HG03354 (cell line): ENCODE measurements around the gene NOL7.

Source experiments
- ATAC-seq: cut with Tn5 transposase; IDR thresholded peaks from one replicate; pipeline ENCODE4 v1.9.1; 2021; ENCODE audit warnings: mild to moderate bottlenecking; ENCODE audit not compliant: unreplicated experiment, poor library complexity, severe bottlenecking

NOL7 gene

DNA sequence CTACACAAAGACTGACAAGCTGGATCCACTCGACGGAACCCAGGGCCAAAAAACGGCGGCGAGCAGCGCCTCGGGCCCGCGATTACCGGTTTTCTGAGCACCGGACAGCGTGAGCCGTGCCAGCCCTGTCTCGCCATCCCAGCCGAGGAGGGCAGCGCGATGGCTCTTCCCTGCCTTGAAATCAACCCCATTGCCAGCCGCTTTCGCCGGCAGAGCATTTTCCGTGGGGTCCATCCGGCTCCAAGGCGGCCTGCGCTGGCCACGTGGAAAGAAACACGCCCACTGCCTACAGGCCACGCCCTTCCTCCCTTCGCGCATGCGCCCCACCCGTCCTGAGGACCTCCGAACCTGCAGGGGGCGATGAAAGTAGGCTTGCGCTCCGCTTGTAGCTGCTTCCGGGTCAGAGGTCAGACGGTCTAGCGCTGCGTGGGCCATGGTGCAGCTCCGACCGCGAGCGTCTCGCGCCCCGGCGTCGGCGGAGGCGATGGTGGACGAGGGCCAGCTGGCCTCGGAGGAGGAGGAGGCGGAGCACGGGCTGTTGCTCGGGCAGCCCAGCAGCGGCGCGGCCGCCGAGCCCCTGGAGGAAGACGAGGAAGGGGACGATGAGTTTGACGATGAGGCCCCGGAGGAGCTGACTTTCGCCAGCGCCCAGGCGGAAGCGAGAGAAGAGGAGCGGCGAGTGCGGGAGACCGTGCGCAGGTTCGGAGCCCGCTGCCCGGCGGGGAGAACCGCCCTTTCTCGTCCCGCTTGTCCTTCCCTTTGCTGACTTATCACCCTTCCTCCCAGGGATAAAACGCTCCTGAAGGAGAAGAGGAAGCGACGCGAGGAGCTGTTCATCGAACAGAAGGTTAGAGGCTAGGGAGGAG, at the start of gene NOL7:
NOL7 (plus strand) TSS at position 410 of the 866 bp plus-strand sequence; CDS start at position 434, 24 bp downstream.
- peak; percentile 89 for ATAC-seq

DNA sequence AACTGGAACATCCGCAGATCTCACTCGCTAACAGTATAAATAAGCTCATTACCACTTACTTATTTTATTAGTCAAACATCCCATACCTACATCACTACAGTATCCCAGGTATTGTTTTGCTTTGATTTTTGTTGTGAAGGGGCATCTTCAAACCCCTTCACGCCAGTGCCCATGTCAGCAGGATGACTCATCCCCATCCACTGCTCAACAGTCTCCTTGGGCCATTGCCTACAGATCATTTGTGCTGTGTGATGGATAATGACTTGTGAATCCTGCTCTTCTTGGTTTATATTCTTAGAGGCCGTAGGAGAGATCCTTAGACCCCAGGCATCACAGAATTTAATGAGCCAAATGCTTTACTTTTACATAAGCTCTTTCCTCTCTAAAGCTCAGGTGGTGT, 49.2 kb upstream of the NOL7 start:
- ATAC-seq = no peak

DNA sequence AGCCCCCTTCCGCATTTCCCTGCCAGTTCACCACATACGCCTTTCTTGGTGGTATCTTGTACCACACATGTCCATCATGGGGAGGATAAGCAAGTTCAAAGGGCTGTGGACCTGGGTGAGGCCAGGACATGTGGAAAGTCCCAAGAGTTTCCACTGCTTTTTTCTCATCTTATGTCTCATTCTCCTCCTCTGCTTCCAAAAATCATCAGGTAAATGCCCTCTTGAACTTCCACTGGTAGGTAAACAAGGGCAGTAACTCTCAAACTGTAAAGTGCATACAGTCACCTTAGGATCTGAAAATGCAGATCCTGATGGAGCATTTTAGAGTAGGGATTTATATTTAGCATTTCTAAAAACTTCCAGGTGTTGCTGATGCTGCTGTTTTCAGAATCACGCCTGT, 48.6 kb upstream of the NOL7 start:
- ATAC-seq = no peak

DNA sequence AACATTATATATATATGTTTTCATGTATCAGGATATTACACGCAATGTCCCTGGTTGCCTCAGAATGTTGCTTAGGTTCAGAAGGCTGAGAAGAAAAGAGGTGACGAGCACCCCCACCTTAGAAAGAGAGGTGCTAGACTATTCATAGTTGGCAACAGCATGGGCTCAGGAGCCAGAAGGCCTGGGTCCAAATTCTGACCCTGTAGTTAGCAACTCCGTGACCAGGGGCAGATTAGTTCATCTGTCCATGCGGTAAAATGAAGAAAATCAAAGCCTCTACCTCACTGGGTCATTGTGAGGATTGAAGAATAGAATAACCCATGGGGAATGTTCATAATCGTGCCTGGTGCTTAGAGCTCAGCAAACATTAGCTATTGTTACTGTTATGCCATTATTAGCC, 46.2 kb upstream of the NOL7 start:
- no peak for ATAC-seq

DNA sequence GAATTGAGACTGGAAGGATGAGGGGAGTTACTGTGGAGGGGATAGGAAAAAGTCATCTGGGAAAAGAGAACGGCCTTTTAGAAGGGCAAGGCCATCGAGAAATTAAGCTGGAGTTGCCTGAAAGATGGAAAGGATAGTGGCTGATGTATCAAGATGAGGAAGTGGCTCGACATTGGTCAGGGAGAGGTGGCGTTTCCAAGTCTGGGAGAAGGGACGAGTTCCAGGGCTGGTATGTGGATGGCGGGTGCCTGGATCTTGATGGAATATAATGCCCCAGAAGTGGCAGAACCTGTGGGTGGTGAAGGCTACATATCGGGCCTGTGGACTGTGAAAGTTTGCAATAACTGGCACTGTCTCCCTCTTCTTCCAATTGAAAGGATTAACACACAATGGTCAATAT, 42.9 kb upstream of the NOL7 start:
- no peak for ATAC-seq

DNA sequence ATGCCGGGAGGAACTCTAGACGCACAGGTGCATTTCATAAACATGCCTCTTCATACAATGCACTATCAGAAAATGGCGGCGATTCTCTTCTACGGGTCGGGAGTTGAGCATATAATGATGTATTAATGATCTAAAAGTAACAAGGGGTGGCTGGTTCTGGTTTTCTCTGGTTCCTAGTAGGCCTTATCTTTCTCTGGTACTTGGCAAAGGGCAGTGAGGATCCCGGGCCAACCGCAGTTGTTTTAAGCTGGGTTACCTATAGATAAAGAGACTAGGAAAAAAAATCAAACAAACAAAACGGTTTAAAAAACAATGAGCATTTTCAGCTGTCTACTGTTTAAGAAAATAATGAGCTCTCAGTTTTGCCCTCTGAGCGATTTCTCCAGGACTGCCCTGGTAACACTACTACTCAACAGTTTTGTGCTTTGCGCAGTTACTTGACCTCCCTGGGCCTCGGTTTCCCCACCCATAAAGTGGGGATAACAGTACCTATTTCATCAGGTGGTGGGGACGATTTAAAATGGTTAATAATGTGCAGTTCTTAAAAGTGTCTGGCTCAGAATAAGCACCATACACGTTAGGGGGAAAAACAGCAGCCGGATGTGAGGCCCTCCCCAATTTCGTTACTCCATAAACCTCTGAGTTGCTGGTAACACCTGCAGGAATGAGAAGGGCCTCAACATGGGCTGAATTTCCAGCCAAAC, 42.0 kb upstream of the NOL7 start:
- ATAC-seq = no peak

DNA sequence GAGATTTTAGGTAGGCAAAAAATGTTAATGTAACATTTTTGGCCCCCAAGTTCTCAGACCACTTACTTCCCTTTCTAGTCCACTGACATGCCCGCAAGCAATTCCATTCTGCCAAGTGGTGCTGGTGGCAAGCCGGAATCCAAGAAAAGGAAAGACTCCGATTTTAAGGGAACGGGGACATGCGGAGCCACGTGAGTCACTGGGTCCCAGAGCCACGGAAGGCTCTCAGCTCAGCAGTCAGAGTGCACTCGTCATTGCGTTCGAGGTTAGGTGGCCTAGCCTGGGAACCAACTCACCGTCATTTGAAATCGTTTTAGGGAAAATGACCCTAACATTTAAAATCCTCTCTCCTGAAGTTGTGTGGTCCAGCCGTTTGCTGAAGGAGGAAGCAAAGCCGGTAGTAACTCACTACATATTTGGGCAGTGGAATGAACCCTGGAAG, 41.4 kb upstream of the NOL7 start:
- no peak for ATAC-seq

DNA sequence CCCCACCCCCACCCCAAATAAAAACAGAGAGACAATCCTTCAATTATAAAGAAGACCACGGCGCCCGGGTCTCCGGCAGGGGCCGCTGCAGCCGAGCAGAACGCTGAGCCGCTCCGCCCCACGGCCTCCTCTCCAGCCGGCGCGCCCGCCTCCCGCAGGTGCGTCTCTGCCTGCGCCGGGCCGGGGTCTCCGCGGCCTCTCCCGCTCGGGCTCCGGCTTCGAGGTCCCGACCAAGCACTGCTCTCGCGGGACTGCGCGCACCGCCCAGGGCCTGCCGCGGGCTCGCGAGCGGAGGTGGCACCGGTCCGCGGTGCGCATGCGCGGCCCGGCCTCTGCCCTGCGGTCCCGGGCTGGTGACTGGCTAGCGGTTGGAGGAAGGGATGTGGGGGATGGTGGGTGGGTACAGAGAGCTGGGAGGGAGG, 41.0 kb upstream of the NOL7 start:
- ATAC-seq = peak; percentile 75

DNA sequence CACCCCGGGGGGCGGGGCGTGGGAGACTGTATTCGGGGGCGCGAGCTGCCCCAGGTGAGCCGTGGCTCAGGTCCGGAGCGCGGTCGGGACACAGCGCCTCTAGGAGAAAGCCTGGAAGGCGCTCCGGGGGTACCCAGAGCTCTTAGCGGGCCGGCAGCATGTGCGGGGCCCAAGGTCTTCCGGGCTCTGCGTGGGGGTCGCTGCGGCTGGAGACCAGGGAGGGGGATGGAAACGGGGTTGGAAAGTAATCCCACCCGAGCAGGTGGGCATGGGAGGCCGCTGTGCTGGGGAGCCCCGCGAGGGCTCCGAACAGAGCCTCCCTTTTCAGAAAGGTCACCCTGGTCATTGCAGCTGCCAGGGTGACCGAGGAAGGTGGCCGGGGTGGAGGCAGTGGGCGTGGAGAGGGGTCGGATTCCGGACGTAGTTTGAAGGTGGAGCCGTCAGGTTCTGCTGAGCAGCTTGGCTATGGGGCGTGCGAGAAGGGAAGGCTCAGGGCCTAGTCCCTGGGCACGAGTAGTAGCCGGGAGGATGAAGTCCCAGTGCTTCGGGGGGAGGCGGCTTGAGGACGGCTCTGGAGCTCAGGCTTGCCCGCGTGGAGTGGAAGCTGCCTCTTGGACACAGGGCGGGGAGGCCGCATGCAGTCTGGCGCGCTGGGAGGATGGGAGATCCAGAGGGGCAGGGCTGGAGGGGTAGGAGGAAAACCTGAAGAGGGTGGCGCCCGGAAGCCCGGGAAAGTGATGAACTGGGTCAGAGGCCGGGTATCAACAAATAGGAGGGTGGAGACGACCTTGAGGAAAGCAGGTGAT, 40.4 kb upstream of the NOL7 start, which contains the start of gene SIRT5:
SIRT5 (plus strand) TSS at position 31 of the 806 bp plus-strand sequence. CDS start 9,510 bp downstream, outside the sequence.
- peak; percentile 77 for ATAC-seq

DNA sequence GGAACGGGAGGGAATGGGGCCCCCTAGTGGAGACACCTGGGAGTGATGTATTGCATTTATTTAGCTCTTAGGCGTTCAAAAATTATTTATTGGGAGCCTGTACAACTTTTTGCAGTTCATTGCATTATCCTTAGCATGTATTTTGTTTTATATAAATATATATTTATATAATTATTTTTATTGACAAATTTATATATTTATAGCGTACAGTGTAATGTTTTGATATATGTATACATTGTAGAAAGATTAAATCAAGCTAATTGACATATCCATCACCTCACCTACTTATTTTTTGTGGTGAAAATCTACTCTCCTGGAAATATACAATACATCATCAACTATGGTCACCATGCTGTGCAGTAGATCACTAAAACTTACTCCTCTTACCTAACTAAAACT, 39.8 kb upstream of the NOL7 start:
- no peak for ATAC-seq

DNA sequence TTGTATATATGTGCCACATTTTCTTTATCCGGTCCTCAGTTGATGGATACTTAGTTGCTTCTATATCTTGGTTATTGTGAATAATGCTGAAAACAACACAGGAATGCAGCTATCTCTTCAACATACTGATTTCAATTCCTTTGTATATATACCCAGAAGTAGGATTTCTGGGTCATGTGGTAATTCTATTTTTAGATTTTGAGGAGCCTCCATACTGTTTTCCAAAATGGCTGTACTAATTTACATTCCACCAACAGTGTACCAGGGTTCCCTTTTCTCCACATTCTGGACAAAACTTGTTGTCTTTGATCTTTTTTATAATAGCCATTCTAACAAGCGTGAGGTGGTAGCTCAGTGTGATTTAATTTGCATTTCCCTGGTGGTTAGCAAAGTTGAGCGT, 39.1 kb upstream of the NOL7 start:
- ATAC-seq = no peak

DNA sequence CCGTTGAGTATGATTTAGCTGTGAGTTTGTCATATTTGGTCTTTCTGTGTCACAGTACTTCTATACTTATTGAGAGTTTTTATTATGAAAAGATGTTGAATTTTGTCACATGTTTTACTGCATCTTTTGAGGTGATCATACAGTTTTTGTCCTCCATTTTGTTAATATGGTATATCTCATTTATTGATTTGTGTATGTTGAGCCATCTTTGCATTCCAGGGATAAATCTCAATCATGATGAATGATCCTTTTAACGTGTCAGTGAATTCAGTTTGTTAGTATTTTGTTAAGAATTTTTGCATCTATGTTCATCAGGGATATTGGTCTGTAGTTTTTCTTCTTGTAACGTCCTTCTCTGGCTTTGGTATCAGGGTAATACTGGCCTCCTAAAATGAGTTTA, 37.2 kb upstream of the NOL7 start:
- ATAC-seq = no peak

DNA sequence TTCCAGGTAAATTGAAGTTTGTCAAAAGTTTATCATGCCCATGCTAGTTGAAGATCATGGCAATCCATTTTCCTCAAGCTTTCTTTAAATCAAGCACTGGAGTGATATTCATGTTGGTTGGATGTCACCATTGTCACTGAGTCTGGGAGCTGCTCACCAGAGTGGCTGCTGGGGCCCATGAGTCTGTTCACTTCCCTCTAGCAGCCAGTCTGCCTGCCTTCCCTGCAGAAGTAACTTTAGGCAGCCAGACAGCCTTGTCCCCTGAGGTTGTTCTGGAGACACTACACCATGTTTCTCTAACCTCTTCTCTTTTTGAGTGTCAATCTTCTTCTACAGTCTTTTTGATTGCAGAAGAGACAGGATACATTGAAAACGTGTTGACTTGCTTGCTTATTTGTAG, 35.2 kb upstream of the NOL7 start:
- no peak for ATAC-seq

DNA sequence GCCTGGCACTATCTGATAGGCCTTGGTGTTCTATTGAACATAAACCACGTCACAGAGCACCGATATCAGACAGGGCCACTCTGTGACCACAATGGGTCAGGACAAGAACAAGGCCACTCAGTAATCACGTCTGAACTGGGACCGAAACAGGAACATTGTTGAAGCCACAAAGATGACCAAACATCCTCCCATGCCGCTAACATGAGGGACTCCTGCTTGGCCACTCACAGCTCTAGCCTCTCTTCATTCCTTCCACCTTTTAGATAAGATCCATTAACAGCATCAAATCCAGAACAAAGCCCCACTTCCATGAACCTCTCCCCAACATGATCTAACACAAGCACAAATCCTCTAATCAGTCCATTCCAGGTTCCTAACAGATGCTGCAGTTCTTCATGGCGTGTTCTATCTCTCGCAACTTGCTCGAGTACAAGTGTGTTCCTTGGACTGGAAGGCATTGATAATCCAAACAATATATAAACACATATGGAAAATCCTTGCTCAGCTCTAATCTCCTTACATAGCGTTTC, 33.4 kb upstream of the NOL7 start:
- ATAC-seq = no peak

DNA sequence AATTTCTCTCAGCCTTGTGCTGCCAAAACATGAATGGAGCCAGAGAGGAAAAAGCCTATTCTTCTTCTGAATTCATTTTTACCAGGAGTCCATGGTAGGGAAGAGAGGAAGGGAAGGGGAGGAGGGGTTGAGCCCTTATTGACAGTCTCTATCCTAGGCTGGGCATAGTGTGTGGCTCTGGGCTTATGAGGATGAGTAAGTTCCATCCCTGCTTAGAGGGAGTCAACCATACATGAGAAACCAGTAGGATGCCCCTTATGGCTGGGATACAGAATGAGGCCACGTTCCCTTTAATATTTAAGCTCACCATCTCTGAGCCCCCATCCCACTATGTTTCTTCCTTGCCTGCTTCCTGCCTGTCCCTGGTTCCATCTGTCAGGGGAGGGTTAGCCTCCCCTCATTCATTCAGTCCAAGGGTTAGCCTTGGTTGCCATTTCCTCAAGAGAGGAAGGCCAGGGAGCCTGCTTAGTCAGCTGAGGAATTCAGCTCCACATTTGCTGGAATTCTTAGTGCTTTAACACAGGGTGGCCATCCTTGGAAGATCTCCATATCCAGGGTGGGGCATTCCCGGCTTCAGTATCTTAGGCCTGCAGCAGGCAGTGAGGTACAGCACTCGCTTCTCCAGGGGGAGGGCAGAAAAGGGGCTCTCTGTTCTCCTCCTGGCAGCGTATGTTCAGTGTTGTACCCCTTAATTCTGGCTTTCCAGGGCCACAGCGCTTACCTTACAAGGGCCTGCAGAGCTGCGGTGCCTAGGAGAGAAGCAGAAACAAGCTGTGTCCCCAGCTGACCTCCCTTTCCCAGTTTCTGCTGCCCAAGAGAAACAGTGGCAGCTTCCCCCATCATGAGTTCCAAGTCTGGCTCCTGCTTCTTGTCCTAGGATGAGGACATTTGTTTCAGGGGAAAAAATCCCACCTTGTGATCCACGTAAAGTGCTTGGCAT, 28.3 kb upstream of the NOL7 start:
- no peak for ATAC-seq

DNA sequence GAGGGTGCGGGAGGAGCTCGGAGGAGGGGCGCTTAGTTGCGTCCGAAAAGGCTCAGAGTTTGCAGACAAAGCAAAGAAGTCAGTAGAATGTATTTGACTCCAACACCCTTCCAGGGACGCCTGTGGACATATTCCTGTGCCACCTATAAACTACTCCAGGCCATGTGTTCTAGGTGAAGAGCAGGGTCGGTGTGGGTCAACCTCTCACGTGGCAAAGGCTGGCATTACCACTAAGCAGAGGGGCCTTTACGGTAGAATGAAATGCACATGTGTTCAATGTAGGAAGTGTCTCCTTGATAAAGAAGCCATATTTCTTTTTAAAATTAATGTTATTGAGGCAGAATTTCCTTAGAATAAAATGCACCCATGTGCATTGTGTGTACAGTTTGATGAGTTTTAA, 25.3 kb upstream of the NOL7 start:
- ATAC-seq = no peak

DNA sequence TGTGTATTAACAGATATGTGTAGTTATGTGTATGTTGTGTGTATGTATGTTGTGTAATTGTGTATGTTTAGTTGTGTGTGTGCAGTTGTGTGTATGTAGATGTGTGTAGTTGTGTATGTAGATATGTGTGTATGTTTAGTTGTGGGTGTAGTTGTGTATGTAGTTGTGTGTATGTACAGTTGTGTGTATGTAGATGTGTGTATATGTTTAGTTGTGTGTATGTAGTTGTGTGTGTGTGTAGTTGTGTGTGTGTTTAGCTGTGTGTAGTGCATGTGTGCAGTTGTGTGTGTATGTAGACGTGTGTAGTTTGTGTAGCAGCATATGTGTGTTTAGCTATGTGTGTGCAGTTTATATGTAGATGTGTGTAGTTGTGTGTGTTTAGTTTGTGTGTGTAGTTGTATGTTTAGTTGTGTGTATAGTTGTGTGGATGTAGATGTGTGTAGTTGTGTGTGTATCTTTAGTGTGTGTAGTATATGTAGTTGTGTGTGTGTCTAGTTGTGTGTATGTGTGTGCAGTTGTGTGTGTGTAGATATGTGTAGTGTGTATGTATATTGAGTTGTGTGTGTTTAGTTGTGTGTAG, 24.5 kb upstream of the NOL7 start:
- ATAC-seq = no peak

DNA sequence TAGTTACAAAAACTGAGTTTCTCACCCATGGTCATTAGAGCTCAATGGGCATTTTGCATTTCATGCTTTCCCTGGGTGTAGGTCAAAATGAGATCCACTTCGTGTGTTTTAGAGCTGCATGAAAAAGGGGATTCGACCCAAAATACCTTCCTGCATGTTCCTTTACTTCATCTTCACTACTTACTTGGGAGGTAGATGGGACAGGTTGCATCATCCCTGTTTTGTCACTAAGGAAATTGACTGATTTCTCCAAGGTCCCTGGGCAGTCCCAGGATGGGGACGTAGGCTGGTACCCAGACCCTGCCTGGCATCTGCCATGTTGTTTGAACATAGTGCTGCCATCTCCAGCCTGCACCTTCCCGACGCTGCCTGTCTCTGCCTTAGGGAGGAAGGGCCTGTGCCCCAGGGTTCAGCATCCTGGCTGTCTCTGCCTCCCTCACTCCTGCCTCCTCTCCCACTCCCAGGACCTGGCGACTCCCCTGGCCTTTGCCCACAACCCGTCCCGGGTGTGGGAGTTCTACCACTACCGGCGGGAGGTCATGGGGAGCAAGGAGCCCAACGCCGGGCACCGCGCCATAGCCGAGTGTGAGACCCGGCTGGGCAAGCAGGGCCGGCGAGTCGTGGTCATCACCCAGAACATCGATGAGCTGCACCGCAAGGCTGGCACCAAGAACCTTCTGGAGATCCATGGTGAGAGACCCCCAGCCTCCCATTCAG, 23.8 kb upstream of the NOL7 start:
- no peak for ATAC-seq
